ENCODE measurements around the gene GANC. TPM values are rescaled to one million over a fixed set of nuclear protein-coding genes. Genes with fewer than 3 reads are reported as not detected.
A peak's percentile ranks its signal among the peaks of the same experiment; 100 is the strongest.
"Not testable (repeated sequence)": the region's sequence is repeated elsewhere in the genome, so short reads cannot be mapped to it uniquely, and the experiment has no call there.

The GANC gene
- 16.4 TPM for polyA plus RNA-seq (2013, experiment 1 of 2; ENCODE audit: insufficient read length)
- 18.8 TPM for polyA plus RNA-seq (2013, experiment 2 of 2; ENCODE audit: insufficient read length)

- DNase-seq = peak; percentile 99
Observed at GRCh38 chr15:42272939-42273899, at the start of gene GANC, which contains the start of gene TMEM87A. TSS of gene GANC (plus strand) at chr15:42273201. CDS start at chr15:42274482, 1,281 bp downstream. TSS of gene TMEM87A (minus strand) at chr15:42273433. CDS start at chr15:42273398, 35 bp downstream.

DNA sequence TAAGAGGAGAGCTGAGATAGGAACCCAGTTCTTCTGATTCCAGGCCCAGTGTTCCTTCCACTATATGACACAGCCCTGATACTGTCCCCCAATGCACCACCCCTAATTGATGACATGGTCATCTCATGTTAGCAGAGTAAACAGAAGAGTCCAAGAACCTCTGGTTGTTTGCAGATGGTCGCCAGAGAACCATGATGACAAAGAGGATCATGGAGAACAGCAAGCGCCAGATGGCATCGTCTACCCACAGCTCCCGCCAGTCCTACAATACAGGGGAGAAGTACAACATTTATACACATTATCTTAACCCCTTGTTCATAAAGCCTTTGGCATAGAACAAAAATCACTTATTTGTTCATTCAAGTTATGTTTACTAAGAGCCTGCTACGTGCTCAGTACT is 46.4 kb upstream of the GANC start:
- no peak for DNase-seq

DNA sequence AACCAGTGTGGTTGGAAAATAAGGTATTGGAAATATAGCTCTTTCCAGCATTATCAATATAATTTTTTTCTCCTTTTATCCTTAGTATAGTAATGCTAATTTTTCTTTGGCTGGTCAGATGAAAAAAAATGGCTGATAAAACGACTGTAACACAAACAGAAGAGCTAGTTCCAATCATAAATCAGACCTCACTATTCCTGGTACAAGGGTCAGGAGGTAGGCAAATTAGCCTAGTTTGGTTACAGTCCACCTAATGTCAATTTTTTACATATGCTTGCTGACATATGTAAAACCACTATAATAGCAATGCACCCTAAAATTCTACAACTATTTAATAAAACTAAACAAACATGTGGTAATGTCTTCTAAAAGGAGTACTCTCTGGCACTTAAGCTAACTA is 45.0 kb upstream of the GANC start:
- no peak for DNase-seq

DNA sequence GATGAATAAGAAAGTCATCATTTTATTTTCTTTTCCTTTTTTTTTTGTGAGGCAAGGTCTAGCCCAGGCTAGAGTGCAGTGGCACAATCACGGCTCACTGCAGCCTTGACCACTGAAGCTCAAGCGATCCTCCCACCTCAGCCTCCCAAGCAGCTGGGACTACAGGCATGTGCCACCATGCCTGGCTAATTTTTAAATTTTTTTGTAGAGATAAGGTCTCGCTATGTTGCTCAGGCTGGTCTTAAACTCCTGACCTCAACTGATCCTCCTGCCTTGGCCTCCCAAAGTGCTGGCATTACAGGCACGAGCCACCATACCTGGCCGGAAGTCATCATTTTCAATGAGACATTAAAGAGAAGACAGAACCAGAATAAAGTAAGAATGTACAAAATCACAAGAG is 44.0 kb upstream of the GANC start:
- DNase-seq = not testable (repeated sequence)

GRCh38 chr15:42231088-42231487 is 41.9 kb upstream of the GANC start:
- no peak for DNase-seq

DNA sequence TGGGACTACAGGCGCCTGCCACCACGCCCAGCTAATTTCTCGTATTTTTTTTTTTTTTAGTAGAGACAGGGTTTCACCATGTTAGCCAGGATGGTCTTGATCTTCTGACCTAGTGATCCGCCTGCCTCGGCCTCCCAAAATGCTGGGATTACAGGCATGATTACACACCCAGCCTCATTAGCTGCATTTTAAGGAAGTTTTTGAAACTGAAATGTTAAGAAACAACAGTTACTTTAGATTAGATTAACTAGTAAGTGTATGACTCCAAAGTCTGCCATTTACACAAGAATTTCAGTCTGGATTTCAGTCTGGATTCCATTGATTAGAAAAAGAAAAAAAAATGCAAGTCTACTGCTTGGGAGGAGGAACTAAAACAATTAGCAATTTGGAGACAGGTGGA is 40.4 kb upstream of the GANC start:
- DNase-seq = no peak

DNA sequence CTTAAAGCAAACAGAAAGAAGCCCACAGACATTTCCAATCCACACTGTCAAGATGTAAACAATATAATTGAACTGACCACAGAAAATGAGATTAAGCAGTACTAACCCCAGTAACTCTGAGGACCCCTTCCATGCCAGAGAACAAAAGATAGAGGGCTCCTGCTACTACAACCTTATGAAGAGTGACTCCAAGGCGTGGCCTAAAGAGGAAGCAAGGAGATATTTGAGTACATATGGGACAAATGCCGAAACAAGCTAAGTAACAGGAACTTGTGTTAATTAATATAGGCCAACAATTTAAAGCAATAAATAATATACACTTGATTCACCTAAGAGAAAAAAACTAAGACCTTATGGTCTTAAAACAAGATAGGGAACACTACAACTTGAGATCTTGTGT is 39.9 kb upstream of the GANC start:
- no peak for DNase-seq

DNA sequence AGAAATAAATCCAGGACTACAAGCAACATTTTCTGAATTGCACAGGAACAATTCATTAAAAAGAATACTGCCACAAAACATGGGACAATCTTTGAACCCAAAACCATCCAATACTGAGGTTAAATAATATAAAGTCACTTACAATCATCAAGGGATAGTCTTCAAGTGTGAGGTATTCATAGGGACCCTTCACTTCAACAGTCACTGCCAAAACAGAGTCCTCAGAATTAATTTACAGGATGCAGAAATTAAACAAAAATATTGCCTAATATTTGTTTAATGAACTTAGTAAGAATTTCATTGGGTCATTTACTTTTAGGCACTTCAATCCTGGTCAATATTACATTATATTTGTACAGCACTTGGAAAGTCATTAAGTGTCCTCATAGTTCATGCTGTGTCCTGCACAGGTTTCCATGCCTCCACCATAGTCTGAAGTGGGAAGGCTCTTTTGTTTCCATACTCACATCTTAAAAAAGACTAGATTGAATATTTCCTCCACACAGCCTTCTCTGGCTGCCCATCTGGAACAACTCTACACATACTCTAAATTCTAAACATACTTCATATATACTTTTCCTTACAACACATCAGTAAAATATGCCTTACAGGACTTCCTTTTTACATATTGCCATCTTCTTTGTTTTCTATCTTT is 33.3 kb upstream of the GANC start:
- DNase-seq = peak; percentile 24

- DNase-seq = no peak
Observed at GRCh38 chr15:42240823-42241222, 32.2 kb upstream of the GANC start.

GRCh38 chr15:42253300-42253699 is 19.7 kb upstream of the GANC start:
- no peak for DNase-seq

GRCh38 chr15:42264795-42265194 is 8.2 kb upstream of the GANC start:
- no peak for DNase-seq

DNA sequence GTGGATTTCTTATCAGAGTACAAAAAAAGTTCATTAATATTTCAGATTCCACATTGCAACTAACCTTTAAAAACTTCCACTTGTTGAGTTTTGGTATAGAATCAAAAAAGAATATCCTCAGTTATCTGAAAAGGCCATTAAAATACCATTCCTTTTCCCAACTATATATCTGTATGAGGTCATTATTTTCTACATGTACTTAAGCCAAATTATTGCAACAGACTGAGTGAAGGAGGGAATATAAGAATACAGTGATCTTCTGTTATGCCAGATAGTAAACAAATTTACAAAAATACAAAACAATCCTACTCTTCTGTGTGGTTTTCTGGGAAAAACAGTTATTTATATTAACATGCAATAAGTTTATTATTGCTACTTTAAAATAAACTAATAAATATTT is 5.7 kb upstream of the GANC start:
- DNase-seq = no peak

DNA sequence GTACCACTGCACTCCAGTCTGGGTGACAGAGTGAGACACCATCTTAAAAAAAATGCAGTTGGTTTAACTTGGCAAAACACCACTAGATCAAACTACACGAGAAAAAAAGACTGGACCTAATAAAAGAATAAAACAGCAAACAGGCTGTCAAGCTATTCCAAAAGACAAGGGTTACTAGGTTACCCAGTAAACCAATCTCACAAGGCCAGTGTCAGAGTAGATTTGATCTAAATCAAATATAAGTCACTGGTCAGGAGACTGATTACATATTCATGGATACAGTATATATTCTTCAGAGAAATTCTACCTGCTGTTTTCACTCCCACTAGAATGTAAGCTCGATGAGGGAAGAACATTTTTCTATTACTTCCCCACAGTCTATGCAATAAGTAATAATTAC is 2.5 kb upstream of the GANC start:
- DNase-seq = no peak

DNA sequence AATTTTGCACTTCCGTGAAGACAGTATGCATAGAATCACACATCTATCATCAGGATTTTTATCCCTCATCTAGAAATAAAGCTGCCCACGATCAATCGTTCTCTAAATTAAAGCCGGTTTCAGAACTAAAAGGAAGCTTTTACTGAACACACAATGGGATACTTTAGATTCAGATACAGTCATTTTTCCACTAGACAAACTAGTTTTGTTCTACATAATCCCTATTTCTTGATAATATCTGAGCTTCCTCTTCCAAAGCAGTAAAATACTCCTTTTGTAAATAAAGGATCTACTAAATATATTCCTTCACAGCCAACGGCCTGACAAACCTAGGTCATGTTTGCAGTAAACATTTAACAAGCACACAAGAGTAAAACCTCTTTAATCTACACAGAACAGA is 2.0 kb upstream of the GANC start:
- DNase-seq = no peak

GRCh38 chr15:42273900-42274701 is 1.1 kb downstream of the GANC start:
- DNase-seq = peak; percentile 71

DNA sequence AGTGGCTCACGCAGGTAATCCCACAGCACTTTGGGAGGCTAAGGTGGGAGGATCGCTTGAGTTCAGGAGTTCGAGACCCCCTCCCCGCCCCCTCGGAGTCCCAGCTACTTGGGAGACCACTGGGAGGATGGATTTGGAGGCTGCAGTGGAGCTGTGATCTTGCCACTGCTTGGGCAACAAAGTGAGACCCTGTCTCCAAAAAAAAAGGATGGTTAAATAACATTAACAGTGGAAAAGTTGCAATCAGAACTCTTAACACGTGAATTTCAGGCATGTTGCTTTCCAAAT is 1.6 kb downstream of the GANC start:
- DNase-seq = no peak

GRCh38 chr15:42275780-42276391 is 2.9 kb downstream of the GANC start:
- no peak for DNase-seq

DNA sequence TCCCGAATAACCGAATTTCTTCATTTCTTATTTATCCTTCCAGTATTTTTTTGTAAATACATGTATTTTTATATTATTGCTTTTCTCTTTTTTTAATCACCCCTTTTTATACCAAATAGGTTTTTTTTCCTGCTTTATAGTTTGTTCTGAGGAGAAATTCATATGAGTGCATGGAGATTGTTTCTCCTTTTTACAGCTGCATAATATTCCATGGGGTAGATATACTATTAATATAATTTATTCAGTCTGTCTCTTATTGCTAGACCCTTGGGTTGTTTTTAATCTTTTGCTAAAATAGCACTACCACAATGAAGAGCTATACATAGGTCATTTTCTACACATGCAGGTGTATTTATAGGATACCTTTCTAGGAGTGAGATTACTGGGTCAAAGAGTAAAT is 3.8 kb downstream of the GANC start:
- no peak for DNase-seq

DNA sequence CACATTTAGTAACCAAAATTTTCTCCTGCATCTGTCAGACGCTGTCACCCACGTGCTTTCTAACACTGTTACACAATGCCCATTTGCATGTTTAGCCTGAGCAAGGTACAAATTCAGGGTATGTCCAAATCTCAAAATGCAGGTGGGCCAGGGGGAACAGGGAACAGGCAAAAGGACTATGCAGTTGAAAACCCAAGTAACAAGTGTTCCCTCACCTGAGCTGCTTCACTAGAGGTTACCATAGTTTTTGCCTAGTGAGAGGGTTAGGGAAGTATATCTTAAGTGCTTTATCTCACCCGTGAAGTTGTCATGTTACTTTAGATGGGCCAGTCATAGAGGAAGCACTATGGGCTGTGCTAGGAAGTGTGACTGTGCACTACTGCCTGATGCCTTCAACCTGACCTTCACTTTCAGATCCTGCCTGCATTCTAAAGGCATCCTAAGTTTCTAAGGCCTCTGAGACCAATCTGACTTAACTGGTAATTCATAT is 6.3 kb downstream of the GANC start:
- no peak for DNase-seq

GRCh38 chr15:42282344-42282743 is 9.3 kb downstream of the GANC start:
- no peak for DNase-seq

- no peak for DNase-seq
Observed at GRCh38 chr15:42282926-42283325, 9.9 kb downstream of the GANC start.

GRCh38 chr15:42283671-42284070 is 10.7 kb downstream of the GANC start:
- DNase-seq = no peak
